Suprapubic skin (tissue), 3 donors: ENCODE data around the gene ST7.

Experiments used
- CTCF ChIP-seq, 2 donors: fragments of 200-600 bp in 1 of 2; fragments of 450-650 bp in 1 of 2; sonication (generic) in 1 of 2; IDR thresholded peaks; one replicate each; pipeline ENCODE4 v1.5.1; 2016 to 2019; ENCODE audit warnings: antibody characterized with exemption in 2 of 2, mild to moderate bottlenecking in 1 of 2, moderate library complexity in 1 of 2
- POLR2A ChIP-seq, 2 donors: fragments of 450-650 bp; IDR thresholded peaks; one replicate each; pipeline ENCODE4 v1.6.1; 2017; ENCODE audit warnings: antibody characterized with exemption in 2 of 2, mild to moderate bottlenecking in 2 of 2, moderate library complexity in 2 of 2

DNA sequence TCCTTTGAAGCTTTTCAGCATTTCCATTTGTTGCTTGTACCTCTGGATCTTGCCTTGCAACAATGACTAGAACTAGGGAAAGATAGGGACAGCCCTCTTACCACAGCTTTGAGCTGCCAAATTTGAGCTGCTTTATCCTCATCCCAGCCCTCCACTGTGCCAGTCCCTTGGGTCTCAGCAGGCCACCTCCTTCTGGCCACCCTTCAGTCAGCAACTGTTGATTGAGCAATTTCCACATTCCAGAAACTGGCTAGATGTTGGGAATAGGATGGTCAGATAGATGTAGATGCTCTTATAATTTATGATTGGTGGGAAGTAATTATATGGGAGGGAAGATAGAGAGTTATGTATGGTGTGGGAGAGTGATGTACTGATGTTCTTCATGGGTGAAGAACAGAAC, 100.1 kb downstream of the ST7 start:
- TF ChIP-seq CTCF (IDR thresholded peaks at IDR 0.05) (no peak), POLR2A (IDR thresholded peaks at IDR 0.05) (no peak)
